Fibroblast of villous mesenchyme (primary cell): ENCODE measurements around the gene FGR. TPM values are rescaled to one million over a fixed set of nuclear protein-coding genes. Genes with fewer than 3 reads are reported as not detected.

Experiments
- DNase-seq: peaks from one replicate; pipeline ENCODE4 v3.0.0-alpha.2; 2010; ENCODE audit warnings: low read depth
- H3K4me3 ChIP-seq: 2 replicates; pipeline ENCODE4 v1.5.1; 2011; ENCODE audit warnings: low read depth, mild to moderate bottlenecking, low read length
- CTCF ChIP-seq: IDR thresholded peaks from 2 replicates; pipeline ENCODE4 v1.5.1; 2012; ENCODE audit warnings: low read depth, mild to moderate bottlenecking, low read length; ENCODE audit not compliant: insufficient read depth
- total RNA-seq: library from RNA; depleted of rRNA; stranded (reverse); fragments of >200 nt; gene quantifications from 2 replicates; pipeline ENCODE4 v1.2.3, GENCODE V29; 2012

Gene FGR
- total RNA-seq, 1 donor, result not detected

- no peak overlapping the region for H3K4me3 ChIP-seq
- TF ChIP-seq CTCF, result no peak
- DNase-seq, result peak; percentile 59
Observed at GRCh38 chr1:27650539-27651175, 15.7 kb upstream of the FGR start.

GRCh38 chr1:27650171-27650538 lies 15.2 kb upstream of the FGR start:
- no peak for TF ChIP-seq CTCF
- H3K4me3 ChIP-seq, result no peak overlapping the region
- DNase-seq, result no peak

- no peak for TF ChIP-seq CTCF
- H3K4me3 ChIP-seq, result no peak overlapping the region
- no peak for DNase-seq
Observed at GRCh38 chr1:27649306-27649635, 14.3 kb upstream of the FGR start.

GRCh38 chr1:27648602-27649305 lies 13.8 kb upstream of the FGR start:
- no peak overlapping the region for H3K4me3 ChIP-seq
- TF ChIP-seq CTCF, result no peak
- no peak for DNase-seq

- DNase-seq, result no peak
- TF ChIP-seq CTCF, result no peak
- H3K4me3 ChIP-seq, result no peak overlapping the region
Observed at GRCh38 chr1:27647328-27647727, 12.3 kb upstream of the FGR start.

GRCh38 chr1:27646676-27647075 lies 11.7 kb upstream of the FGR start:
- TF ChIP-seq CTCF, result no peak
- no peak overlapping the region for H3K4me3 ChIP-seq
- no peak for DNase-seq

GRCh38 chr1:27645071-27645415 lies 10.1 kb upstream of the FGR start:
- no peak for DNase-seq
- no peak overlapping the region for H3K4me3 ChIP-seq
- no peak for TF ChIP-seq CTCF
